Natural killer cell (primary cell): ENCODE data around the gene ELMOD2. TPM values are rescaled to one million over a fixed set of nuclear protein-coding genes. Genes with fewer than 3 reads are reported as not detected.
A peak's percentile ranks its signal among the peaks of the same experiment; 100 is the strongest.

Source experiments
- ATAC-seq, 3 donors: fragments of 150-1000 bp in 2 of 3; fragments of 200-7000 bp in 1 of 3; cut with Tn5 transposase; 1 replicate in 1 of 3; 2 replicates in 2 of 3; pipeline ENCODE4 v1.10.0; 2021; ENCODE audit warnings: mild to moderate bottlenecking in 2 of 3, moderate library complexity in 2 of 3
- DNase-seq, 2 donors: peaks; one replicate each; pipeline versions ENCODE4 v3.0.0 to v3.0.0-alpha.2; 2013 to 2021; ENCODE audit warnings: mixed read lengths in 1 of 2
- H3K27ac ChIP-seq: one replicate; pipeline ENCODE4 v1.5.1; 2013; ENCODE audit warnings: mild to moderate bottlenecking, low read length
- H3K27me3 ChIP-seq: one replicate; pipeline ENCODE4 v1.6.1; 2013; ENCODE audit warnings: low read length; ENCODE audit not compliant: control insufficient read depth, insufficient read depth
- H3K36me3 ChIP-seq: one replicate; pipeline ENCODE4 v1.6.1; 2013; ENCODE audit warnings: low read length; ENCODE audit not compliant: control insufficient read depth, insufficient read depth
- H3K4me1 ChIP-seq: one replicate; pipeline ENCODE4 v1.6.1; 2013; ENCODE audit warnings: low read length; ENCODE audit not compliant: control insufficient read depth, insufficient read depth
- H3K4me3 ChIP-seq: one replicate; pipeline ENCODE4 v1.5.1; 2013; ENCODE audit warnings: low read length
- H3K9me3 ChIP-seq: one replicate; pipeline ENCODE4 v1.6.1; 2013; ENCODE audit warnings: low read length; ENCODE audit not compliant: control insufficient read depth, insufficient read depth
- H3K27ac Mint-ChIP-seq, 2 donors: one replicate each; pipeline ENCODE4 v1.8.0; 2022; ENCODE audit warnings: mild to moderate bottlenecking in 2 of 2, mixed read lengths in 2 of 2, moderate library complexity in 1 of 2
- H3K27me3 Mint-ChIP-seq, 2 donors: one replicate each; pipeline ENCODE4 v1.8.0; 2022; ENCODE audit warnings: low read depth in 2 of 2, mixed read lengths in 2 of 2
- H3K36me3 Mint-ChIP-seq: one replicate; pipeline ENCODE4 v1.8.0; 2022; ENCODE audit warnings: mixed read lengths
- H3K4me1 Mint-ChIP-seq, 2 donors: one replicate each; pipeline ENCODE4 v1.8.0; 2022; ENCODE audit warnings: mixed read lengths in 2 of 2
- H3K4me3 Mint-ChIP-seq: one replicate; pipeline ENCODE4 v1.8.0; 2022; ENCODE audit warnings: mild to moderate bottlenecking, moderate library complexity, mixed read lengths
- H3K9me3 Mint-ChIP-seq, 2 donors: one replicate each; pipeline ENCODE4 v1.8.0; 2022; ENCODE audit warnings: mixed read lengths in 2 of 2
- WGBS: methylation state at CpG from one replicate; pipeline ENCODE4 v1.1.7; 2013; ENCODE audit warnings: missing lambda C conversion rate; ENCODE audit not compliant: insufficient coverage; 5-methylcytosine and 5-hydroxymethylcytosine counted together
- intact Hi-C: fragments of 100-400 bp; cut with micrococcal nuclease; formaldehyde crosslinking; loops from one replicate; pipeline ENCODE4 v1.14.2; 2022
- total RNA-seq, 4 donors: library from RNA; stranded (reverse); fragments of 120-200 nt in 1 of 4; gene quantifications; one replicate each; pipeline versions ENCODE4 v1.2.3 to v1.2.4, GENCODE V29; 2013 to 2022
- TF ChIP-seq, protein P1 (sequence below): fragments of 200-600 bp; IDR thresholded peaks from one replicate; pipeline ENCODE4 v1.8.0; 2022; ENCODE audit warnings: antibody characterized with exemption

The ELMOD2 gene
- total RNA-seq, 3 donors from 2014 or later (not counting 1 experiment from before 2014, with no cell fraction given), result 17.9 to 22.6 (median 18.4) TPM

DNA sequence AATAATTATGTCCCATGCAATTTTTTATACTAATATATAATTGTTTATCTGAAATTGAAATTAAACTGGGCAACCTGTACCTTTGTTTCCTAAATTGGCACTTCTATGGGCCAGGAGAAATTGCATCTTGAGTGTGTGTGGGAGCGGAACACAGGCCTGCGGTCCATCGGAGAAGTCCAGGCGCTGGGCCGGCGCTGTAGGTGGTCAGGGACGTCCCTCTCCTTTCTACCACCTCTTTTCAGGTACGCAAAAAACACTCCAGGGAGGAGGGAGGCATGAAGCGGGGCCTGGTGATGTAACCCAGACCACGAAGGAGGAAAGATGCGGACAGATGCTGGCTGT lies 26.6 kb upstream of the ELMOD2 start:
- peaks cover 45 to 64% of the 10 kb centered on the region in 2 donors for H3K27me3 Mint-ChIP-seq
- no peak for ATAC-seq
- no peak for DNase-seq
- no peaks in the 10 kb centered on the region for H3K4me1 Mint-ChIP-seq
- H3K36me3 ChIP-seq, result no peaks in the 10 kb centered on the region
- H3K27me3 ChIP-seq, result peaks cover 24% of the 10 kb centered on the region
- TF ChIP-seq, protein P1, sequence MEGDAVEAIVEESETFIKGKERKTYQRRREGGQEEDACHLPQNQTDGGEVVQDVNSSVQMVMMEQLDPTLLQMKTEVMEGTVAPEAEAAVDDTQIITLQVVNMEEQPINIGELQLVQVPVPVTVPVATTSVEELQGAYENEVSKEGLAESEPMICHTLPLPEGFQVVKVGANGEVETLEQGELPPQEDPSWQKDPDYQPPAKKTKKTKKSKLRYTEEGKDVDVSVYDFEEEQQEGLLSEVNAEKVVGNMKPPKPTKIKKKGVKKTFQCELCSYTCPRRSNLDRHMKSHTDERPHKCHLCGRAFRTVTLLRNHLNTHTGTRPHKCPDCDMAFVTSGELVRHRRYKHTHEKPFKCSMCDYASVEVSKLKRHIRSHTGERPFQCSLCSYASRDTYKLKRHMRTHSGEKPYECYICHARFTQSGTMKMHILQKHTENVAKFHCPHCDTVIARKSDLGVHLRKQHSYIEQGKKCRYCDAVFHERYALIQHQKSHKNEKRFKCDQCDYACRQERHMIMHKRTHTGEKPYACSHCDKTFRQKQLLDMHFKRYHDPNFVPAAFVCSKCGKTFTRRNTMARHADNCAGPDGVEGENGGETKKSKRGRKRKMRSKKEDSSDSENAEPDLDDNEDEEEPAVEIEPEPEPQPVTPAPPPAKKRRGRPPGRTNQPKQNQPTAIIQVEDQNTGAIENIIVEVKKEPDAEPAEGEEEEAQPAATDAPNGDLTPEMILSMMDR, result no peak
- no peak overlapping the region for H3K27ac Mint-ChIP-seq
- no peak overlapping the region for H3K4me3 ChIP-seq
- peaks cover 3% of the 10 kb centered on the region for H3K4me1 ChIP-seq
- WGBS, result 69% methylated on average over 11 of the region's 11 CpGs
- no peaks in the 10 kb centered on the region for H3K9me3 Mint-ChIP-seq
- peak overlapping the region; percentile 41 for H3K4me3 Mint-ChIP-seq
- intact Hi-C loops, result no loop called here
- H3K27ac ChIP-seq, result no peak overlapping the region
- H3K9me3 ChIP-seq, result no peaks in the 10 kb centered on the region
- H3K36me3 Mint-ChIP-seq, result no peaks in the 10 kb centered on the region

- Mint-ChIP-seq H3K27ac (no peak within 1 kb of the TSS), H3K4me3 (peak within 1 kb of the TSS; percentile 41), H3K27me3 (peaks cover 50 to 66% of the 10 kb centered on the region in 2 donors), H3K9me3 (no peaks in the 10 kb centered on the region), H3K4me1 (no peaks in the 10 kb centered on the region), H3K36me3 (no peaks in the 10 kb centered on the region)
- peaks cover 24% of the 10 kb centered on the region for H3K27me3 ChIP-seq
- H3K9me3 ChIP-seq, result no peaks in the 10 kb centered on the region
- ATAC-seq (peak in 1 of 3 donors; percentile 51), DNase-seq (peak in 1 of 2 donors; percentile 6)
- no peak within 1 kb of the TSS for H3K27ac ChIP-seq
- TF ChIP-seq, protein P1, result no peak
- intact Hi-C loops, result no loop called here
- H3K36me3 ChIP-seq, result no peaks in the 10 kb centered on the region
- H3K4me1 ChIP-seq, result peaks cover 3% of the 10 kb centered on the region
- WGBS, result 4% methylated on average over 68 of the region's 68 CpGs
- H3K4me3 ChIP-seq, result no peak within 1 kb of the TSS
Measured at GRCh38 chr4:140497747-140498636, 26.0 kb upstream of the ELMOD2 start, which contains the start of gene MGAT4D. TSS of gene MGAT4D (minus strand) at chr4:140498293. CDS start at chr4:140498222, 71 bp downstream.

- Mint-ChIP-seq H3K4me1 (no peaks in the 10 kb centered on the region), H3K27ac (no peak overlapping the region), H3K36me3 (no peaks in the 10 kb centered on the region), H3K9me3 (no peaks in the 10 kb centered on the region), H3K4me3 (no peak overlapping the region), H3K27me3 (peaks cover 57 to 71% of the 10 kb centered on the region in 2 donors)
- Histone ChIP-seq H3K36me3 (no peaks in the 10 kb centered on the region), H3K4me3 (no peak overlapping the region), H3K4me1 (peaks cover 3% of the 10 kb centered on the region), H3K27me3 (peaks cover 24% of the 10 kb centered on the region), H3K27ac (no peak overlapping the region), H3K9me3 (no peaks in the 10 kb centered on the region)
- no peak for DNase-seq
- WGBS, result 92% methylated on average over 4 of the region's 4 CpGs
- TF ChIP-seq, protein P1, result no peak
- intact Hi-C loops, result no loop called here
- no peak for ATAC-seq
Measured at GRCh38 chr4:140499391-140499790, 24.6 kb upstream of the ELMOD2 start.
